KOPT-K1 (cell line): Measurements from ENCODE around the gene LOXL4.

Source experiments
- H3K27ac ChIP-seq: fragments of 200-600 bp; sonication (generic); 2 replicates; pipeline ENCODE4 v1.5.1; 2016; ENCODE audit warnings: antibody characterized with exemption, mild to moderate bottlenecking, low read depth, low read length; ENCODE audit not compliant: poor library complexity, severe bottlenecking
- H3K36me3 ChIP-seq: fragments of 200-600 bp; sonication (generic); 2 replicates; pipeline ENCODE4 v1.5.1; 2017; ENCODE audit warnings: antibody characterized with exemption, mild to moderate bottlenecking, low read length, moderate library complexity; ENCODE audit not compliant: insufficient read depth
- H3K9me3 ChIP-seq: fragments of 200-600 bp; sonication (generic); 2 replicates; pipeline ENCODE4 v1.5.1; 2017; ENCODE audit warnings: antibody characterized with exemption, low read length, mild to moderate bottlenecking; ENCODE audit not compliant: insufficient read depth, poor library complexity, severe bottlenecking

LOXL4 gene

DNA sequence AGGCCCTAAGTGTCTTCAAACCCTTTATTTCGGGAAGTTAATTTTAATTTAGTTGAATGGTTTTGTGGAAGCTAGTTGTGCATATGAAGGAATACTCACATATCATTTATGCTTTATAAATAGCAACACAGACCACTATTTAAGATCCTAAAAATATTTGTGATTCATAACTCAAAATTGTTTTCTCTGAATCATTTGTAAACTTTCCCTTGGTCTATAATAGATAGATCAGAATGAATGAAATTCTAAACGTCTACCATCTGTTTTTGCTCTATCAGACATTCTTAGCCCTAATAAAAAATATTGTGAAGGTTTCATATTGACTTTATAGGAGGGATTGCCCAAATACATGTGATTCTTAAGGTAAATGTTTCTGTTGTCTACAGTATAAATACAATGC is 43.5 kb downstream of the LOXL4 start:
- Histone ChIP-seq H3K27ac (no peak overlapping the region), H3K36me3 (no peaks in the 10 kb centered on the region), H3K9me3 (peaks cover 26% of the 10 kb centered on the region)

DNA sequence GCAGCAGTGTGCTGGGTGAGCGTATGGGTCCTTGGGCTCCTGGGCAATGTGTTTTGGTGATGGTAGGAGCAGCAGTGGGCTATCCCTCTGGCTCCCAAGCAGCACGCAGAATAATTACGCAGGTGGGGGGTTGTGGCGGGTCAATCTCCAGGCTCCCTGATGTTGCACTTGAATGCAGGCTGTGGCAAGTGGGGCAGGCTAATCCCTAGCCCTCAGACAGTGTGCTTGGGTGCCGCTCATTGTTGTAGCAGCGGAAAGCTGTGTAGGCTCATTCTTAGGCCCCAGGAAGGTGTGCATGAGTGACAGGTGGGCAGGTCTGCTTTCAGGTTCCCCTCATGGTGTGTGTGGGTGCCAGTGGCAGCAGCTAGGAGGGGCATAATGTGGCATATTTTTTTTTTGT is 44.1 kb downstream of the LOXL4 start:
- Histone ChIP-seq H3K27ac (no peak overlapping the region), H3K9me3 (peaks cover 32% of the 10 kb centered on the region), H3K36me3 (no peaks in the 10 kb centered on the region)

DNA sequence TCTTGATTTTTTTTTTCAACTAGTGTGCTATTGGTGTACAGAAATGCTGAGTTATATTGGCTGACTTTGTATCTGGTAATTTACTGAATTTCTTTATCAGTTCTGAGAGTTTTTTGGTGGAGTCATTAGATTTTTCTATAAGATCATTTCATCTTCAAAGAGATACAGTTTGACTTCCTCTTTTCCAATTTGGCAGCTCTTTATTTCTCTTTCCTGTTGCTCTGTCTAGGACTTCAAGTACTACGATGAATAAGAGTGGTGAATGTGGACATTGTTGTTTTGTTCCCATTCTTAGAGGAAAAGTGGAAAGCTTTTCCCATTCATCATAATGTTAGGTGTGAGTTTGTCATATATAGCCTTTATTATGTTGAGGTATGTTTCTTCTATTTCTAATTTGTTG is 50.2 kb downstream of the LOXL4 start:
- peaks cover 6% of the 10 kb centered on the region for H3K36me3 ChIP-seq
- no peak overlapping the region for H3K27ac ChIP-seq
- H3K9me3 ChIP-seq: peaks cover 34% of the 10 kb centered on the region

DNA sequence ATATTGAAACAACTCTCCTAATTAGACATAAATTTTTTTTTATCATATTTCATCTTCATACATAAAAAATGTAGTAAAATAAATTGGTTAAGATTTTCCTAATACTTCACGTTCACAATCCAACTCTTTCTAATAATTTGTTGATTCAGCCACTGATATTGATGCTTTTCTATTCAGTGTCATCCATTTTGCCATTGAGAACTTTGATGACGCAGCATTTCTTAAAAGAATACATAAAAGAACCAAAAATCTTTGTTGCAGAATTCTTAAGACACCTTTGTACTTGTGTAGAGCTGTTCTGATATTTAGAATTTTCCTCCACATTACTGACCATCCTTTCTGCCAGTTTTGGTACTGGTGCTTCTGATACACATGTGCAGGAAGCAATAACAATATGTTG is 52.6 kb downstream of the LOXL4 start:
- no peak overlapping the region for H3K27ac ChIP-seq
- H3K36me3 ChIP-seq: peaks cover 26% of the 10 kb centered on the region
- H3K9me3 ChIP-seq: peaks cover 34% of the 10 kb centered on the region

DNA sequence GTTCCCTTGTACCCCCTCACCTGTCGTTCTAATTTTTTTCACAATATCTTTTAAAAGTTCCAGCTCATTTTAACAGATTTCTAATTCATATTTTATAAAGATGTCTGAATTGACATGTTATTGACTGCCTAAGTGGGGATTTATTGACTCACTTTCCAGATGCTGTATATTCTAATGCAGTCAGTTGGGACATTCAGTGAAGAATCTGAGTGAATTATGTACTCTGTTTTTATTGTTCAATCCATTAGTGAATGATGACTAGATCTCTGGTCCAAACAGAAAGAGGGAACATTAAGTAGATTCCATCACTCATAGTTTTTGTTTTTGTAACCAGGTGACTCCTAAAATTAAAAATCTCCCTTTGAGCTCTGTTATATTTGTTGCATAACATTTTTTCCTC is 54.3 kb downstream of the LOXL4 start:
- Histone ChIP-seq H3K36me3 (peaks cover 39% of the 10 kb centered on the region), H3K27ac (no peak overlapping the region), H3K9me3 (peaks cover 19% of the 10 kb centered on the region)

DNA sequence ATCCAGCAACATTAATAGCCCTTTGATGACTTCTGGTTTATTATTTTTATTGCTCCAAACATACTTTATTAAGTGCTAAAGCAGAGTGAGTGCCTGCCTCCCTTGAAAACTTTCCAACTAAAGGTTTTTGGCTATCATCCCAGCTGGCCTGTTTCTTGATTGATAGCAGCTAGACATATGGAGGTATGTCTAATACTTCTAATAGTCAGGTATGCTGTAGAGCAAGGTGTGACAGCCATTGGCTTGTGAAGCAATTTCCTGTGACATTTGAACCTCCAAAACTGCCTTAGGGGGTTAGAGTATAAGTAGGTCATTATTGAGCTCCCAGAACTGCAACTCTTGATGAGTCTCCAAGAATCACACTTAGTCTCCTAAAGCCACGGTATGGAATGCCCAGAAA is 55.8 kb downstream of the LOXL4 start:
- no peak overlapping the region for H3K27ac ChIP-seq
- peaks cover 48% of the 10 kb centered on the region for H3K36me3 ChIP-seq
- peaks cover 7% of the 10 kb centered on the region for H3K9me3 ChIP-seq

DNA sequence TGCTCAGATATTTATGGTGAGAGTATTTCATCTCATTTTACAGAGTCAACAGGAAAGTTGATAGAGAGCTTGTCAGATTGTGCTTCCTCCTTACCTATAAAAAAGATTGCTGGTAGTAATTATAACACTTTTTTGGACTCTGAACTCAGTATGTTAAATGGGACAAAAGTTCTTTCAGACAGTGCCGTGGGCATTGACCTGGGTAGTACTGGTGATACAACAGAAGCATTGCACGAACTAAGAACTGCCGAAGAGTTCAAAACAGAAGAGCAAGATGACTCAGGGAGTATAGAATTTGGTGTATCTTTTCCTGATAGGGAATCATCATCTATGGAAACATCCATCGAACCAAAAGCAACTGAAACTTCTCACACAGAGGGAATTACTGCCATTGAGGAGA is 58.6 kb downstream of the LOXL4 start:
- Histone ChIP-seq H3K9me3 (no peaks in the 10 kb centered on the region), H3K27ac (no peak overlapping the region)

DNA sequence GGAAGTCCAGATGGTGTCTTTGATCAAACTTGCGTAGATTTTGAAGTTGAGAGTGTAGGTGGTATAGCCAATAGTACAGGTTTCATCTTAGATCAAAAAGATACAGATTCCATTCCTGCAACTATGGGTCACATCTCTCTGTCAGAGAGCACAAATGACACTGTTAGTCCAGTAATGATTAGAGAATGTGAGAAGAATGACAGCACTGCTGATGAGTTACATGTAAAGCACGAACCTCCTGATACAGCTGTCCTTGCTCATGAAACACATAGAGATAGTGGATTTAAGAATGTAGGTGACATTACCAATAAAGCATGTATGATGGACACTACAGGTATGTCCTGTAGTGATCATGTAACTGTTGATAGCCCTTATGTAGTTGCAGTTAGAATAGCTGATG is 59.1 kb downstream of the LOXL4 start:
- Histone ChIP-seq H3K36me3 (peaks cover 45% of the 10 kb centered on the region), H3K27ac (no peak overlapping the region), H3K9me3 (no peaks in the 10 kb centered on the region)

More for the DNA sequence above, 58.6 kb downstream of the LOXL4 start:
- peaks cover 45% of the 10 kb centered on the region for H3K36me3 ChIP-seq

- H3K27ac ChIP-seq: no peak overlapping the region
- peaks cover 25% of the 10 kb centered on the region for H3K36me3 ChIP-seq
- no peaks in the 10 kb centered on the region for H3K9me3 ChIP-seq
Measured at GRCh38 chr10:98205351-98205750, 62.6 kb downstream of the LOXL4 start.

GRCh38 chr10:98202378-98202777 is 65.6 kb downstream of the LOXL4 start:
- H3K9me3 ChIP-seq: no peaks in the 10 kb centered on the region
- no peaks in the 10 kb centered on the region for H3K36me3 ChIP-seq
- no peak overlapping the region for H3K27ac ChIP-seq

DNA sequence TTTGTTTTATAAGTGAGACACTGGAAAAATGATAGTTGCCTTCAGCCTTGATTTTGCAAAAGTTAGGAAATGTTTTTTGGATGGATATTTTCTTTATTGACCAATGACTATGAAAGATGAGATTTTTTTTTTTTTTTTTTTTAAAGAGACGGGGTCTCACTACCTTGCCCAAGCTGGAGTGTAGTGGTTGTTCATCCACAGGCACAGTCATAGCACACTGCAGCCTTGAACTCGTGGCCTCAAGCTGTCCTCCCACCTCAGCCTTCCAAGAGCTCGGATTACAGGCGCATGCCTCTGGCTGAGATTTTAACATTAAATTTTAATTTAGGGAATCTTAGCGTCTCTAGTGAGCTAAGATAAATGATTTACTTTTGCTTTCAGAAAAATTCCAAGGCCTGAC is 66.2 kb downstream of the LOXL4 start:
- no peaks in the 10 kb centered on the region for H3K36me3 ChIP-seq
- H3K9me3 ChIP-seq: no peaks in the 10 kb centered on the region
- no peak overlapping the region for H3K27ac ChIP-seq
